ENCODE measurements around the gene GBX1. TPM values are rescaled to one million over a fixed set of nuclear protein-coding genes. Genes with fewer than 3 reads are reported as not detected.

GBX1 gene
- total RNA-seq, 1 donor from 2014 or later, result not detected

DNA sequence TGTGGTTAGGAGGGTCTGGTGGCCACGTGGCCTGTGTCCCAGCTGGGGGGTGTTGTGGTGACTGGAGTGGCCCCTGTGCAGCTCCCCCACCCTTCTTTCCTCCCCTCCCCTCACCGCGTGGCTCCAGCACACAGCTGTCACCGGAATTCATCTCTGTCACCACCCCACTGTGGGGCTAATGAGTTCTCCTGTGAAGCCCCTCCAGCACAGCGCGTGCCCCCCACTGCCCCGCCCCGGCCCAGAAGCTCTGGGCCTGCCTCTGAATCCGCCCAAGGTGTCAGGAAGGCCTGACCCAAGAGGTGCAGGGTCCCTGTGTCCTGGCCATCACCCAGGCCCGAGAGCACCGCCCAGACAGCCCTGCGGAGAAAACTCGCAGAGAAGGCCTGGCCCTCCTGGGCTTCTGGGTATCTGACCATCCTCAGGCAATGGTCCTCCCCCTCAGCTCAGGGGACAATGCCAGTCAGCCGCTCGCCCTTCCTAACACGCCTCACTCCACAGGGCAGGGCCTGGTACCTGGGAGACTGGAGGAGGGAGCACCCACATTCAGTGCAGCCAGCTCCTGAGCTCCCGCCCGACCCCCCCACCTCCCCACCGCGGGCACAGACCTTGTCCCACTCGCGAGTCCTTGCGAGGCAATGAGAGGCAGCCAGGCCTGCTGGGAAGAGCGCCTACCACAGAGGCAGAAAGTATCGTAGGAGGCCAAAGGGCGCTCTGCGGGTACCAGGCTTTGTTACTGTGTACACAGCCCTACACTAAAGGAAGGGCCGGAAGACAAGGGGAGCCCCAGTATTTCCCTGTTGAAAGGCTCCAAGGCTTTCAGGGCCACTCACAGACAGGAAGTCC is 38.2 kb downstream of the GBX1 start:
- intact Hi-C loops (cut with micrococcal nuclease), result no loop called here

- intact Hi-C loops (cut with micrococcal nuclease), result no loop called here
Measured at GRCh38 chr7:151128716-151129115, 38.8 kb downstream of the GBX1 start.

DNA sequence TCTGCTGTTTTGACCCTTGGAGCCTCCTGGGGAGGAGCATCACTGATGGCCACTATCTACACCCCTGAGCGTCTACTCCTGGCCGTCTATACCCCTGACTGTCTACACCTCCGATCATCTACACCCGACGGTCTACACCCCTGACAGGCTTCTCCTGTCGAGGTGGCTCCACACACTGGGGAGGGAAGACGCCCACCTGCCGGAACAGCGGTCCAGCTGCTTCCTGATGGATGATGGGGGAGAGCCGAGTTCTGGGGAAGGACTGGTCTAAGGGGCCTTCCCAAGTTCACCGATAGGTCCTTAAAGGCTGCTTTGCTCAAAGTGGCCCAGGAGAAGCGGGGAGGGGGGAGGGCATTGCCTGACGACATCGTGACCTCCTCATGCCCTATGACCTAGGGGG is 39.4 kb downstream of the GBX1 start:
- intact Hi-C loops (cut with micrococcal nuclease), result no loop called here

- intact Hi-C loops (cut with micrococcal nuclease), result no loop called here
Measured at GRCh38 chr7:151126491-151127137, 40.9 kb downstream of the GBX1 start.

DNA sequence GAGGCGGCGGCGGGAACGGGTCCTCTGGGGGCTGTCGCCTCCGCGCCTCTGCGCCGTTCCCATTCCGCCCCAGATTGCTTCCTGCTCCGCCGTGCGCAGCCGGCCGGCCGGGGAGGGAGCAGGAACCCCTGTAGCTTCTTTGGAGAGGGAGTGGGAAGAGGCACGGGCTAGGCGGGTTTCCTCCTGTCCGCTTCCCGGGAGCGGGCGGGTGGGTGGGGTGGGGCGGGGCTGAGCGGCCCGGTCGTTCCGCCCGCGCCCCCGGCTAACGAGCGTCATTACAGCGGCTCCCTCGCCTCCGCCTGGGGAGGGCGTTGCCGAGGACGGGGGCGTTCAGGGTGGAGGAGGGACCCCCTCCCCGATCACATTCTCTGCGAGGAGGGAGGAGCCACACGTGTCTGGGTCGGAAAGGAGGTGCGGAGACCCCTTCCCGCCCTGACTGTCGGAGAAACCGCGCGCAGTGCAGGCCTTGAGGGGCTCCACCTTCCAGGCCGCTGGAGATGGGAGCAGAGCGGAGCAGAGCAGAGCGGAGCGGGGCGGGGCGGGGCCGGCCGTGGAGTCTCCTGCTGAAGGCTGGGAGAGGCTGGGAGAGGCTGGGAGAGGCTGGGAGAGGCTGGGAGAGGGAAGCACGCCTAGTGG is 41.5 kb downstream of the GBX1 start:
- intact Hi-C loops (cut with micrococcal nuclease), result no loop called here

DNA sequence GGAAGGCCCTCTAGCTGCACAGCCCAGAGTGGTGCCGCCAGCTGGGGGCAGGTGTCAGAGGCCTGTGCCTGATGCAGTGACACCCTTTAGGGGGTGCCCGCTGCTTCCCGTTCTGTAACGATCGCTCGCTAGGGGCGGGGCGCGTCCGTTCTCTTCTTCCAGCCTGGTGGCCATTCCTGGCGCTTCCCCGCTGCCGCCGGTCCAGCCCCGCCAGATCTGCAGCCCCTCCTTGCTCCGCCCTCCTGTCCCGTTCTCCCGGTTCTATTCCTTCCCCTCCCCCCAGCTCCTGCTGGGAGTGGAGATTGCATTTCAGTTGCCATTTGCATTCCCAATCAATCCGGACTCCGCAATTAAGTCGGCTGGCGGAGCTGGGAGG is 42.0 kb downstream of the GBX1 start:
- intact Hi-C loops (cut with micrococcal nuclease), result no loop called here

- intact Hi-C loops (cut with micrococcal nuclease), result loop anchor here (1.0 to 5.0 kb wide), 5 partner anchors 43 to 227 kb away; no protein-coding TSS in a partner anchor
Measured at GRCh38 chr7:151124899-151125399, 42.5 kb downstream of the GBX1 start.

DNA sequence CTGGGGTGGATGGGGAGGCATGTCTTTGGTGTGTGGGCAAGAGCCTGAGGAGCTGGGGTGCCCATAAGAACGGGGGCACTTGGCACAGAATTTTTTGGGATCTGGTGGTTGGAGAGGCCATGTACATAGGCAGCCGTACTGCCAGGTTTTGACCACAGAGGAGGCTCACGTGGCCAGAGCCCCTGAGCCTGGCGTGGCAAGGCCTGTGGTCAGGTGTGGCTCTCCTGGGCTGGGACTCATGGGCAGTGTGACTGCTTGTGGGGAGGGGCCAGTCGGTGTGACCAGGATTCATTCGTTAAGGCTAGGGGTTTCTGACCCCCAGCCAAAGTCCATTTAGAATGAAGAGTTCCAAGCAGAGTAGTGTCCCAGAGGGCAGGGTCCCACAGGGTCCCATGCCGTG is 43.0 kb downstream of the GBX1 start:
- intact Hi-C loops (cut with micrococcal nuclease), result loop anchor here (1.0 to 5.0 kb wide), 5 partner anchors 44 to 228 kb away; no protein-coding TSS in a partner anchor

GRCh38 chr7:151123822-151124464 is 43.6 kb downstream of the GBX1 start:
- intact Hi-C loops (cut with micrococcal nuclease), result loop anchor here (1.0 to 5.0 kb wide), 5 partner anchors 44 to 228 kb away; no protein-coding TSS in a partner anchor

GRCh38 chr7:151123158-151123821 is 44.2 kb downstream of the GBX1 start:
- intact Hi-C loops (cut with micrococcal nuclease), result loop anchor here (5.0 kb wide), 1 partner anchor 229 kb away; no protein-coding TSS in a partner anchor

DNA sequence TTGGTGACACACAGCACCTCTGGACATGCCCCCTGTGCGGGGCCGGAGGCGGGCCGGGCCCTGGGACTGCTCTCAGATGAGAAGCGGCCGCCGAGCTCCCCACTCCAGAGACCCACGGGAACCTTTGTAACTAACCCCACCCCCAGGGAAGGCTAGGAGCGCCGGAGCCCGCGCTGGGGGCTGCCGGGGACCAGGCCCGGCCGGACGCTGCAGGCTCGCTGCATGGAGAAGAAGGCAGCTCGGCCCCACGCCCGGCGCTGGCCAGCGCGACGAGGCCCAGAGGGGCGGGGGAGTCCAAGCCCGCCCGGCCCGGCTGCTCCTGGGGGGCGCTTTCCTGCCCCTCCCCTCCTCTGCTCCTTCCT is 44.7 kb downstream of the GBX1 start:
- intact Hi-C loops (cut with micrococcal nuclease), result loop anchor here (5.0 kb wide), 1 partner anchor 230 kb away; no protein-coding TSS in a partner anchor

DNA sequence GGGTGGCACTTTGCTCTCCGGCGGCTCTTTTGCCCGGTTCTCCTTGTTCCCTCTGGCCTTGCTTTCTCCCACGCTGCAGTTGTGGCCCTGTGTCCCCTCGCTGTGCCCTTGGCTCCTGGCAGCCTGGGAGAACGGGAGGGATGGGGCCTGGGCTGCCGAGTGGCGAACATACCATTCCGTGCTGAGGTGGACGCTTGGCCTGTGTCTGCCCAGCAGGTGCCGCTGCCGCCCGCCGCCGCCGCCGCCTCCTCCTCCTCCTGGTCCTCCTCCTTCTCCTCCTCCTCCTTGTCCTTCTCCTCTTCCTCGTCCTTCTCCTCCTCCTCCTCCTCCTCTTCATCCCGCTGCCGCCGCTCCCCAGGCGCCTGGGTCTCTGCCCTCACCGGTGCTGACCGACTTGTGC is 45.2 kb downstream of the GBX1 start:
- intact Hi-C loops (cut with micrococcal nuclease), result loop anchor here (5.0 kb wide), 1 partner anchor 230 kb away; no protein-coding TSS in a partner anchor

GRCh38 chr7:151121380-151122170 is 45.9 kb downstream of the GBX1 start:
- intact Hi-C loops (cut with micrococcal nuclease), result loop anchor here (5.0 kb wide), 1 partner anchor 231 kb away; no protein-coding TSS in a partner anchor

DNA sequence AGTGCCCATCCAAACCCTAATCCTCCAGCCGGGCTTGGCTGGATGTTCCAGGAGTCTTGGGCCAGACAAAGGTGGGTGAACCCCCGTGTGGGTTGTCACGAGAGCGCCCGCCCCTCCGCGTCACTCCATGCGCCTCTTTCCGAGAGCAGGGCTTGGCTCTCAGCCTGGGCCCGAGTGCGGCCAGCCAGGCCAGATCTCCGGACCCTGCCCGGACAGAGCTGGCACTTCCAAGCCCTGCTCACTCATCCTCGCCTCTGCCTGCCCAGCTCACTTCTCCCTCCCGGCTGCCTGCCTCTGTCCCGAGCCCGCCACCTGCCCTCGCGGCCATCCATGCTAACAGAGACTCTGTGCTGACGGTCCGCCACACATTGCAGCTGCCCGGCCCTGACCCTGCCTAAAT is 46.6 kb downstream of the GBX1 start:
- intact Hi-C loops (cut with micrococcal nuclease), result loop anchor here (5.0 kb wide), 1 partner anchor 231 kb away; no protein-coding TSS in a partner anchor

DNA sequence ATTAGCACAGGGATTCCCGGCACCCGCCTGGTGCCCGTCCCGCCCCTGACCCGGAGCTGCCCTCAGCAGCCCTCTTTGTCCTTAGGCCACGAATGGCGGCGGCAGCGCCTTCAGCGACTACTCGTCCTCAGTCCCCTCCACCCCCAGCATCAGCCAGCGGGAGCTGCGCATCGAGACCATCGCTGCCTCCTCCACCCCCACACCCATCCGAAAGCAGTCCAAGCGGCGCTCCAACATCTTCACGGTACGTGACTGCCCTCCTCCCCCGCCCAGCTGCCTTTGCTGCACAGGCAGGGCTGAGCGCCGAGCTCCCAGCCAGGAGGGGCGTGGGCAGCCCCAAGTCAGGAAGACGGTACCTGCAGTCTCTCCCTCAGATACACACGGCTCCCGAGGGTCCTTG is 47.6 kb downstream of the GBX1 start:
- intact Hi-C loops (cut with micrococcal nuclease), result loop anchor here (5.0 kb wide), 1 partner anchor 232 kb away; no protein-coding TSS in a partner anchor

GRCh38 chr7:151119055-151119415 is 48.5 kb downstream of the GBX1 start:
- intact Hi-C loops (cut with micrococcal nuclease), result no loop called here

GRCh38 chr7:151118108-151119054 is 49.1 kb downstream of the GBX1 start:
- intact Hi-C loops (cut with micrococcal nuclease), result no loop called here

DNA sequence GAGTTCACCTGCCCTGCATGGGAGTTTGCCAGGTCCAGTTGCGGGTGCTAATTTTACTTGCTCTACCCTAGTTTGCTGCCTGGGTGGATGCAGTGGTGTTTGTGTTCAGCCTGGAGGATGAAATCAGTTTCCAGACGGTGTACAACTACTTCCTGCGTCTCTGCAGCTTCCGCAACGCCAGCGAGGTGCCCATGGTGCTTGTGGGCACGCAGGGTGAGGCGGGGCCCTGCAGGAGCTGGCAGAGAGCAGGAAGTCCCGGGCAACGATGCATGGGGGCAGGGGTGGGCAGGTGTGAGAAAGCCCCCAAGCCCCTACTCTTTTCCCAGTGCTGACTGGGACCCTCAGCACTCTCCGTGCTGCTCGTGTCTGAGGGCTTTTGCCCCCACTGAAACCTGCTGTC is 49.9 kb downstream of the GBX1 start:
- intact Hi-C loops (cut with micrococcal nuclease), result no loop called here
